Progenitor cell of endocrine pancreas (in vitro differentiated cells): ENCODE results near the gene ERVH48-1. TPM values are rescaled to one million over a fixed set of nuclear protein-coding genes. Genes with fewer than 3 reads are reported as not detected.
"Not testable (repeated sequence)": the region's sequence is repeated elsewhere in the genome, so short reads cannot be mapped to it uniquely, and the experiment has no call there.

ENCODE experiments used
- DNase-seq: peaks from one replicate; pipeline ENCODE4 v3.0.0; 2021; ENCODE audit warnings: low spot score; ENCODE audit not compliant: unreplicated experiment
- H3K27ac Mint-ChIP-seq: 2 replicates; pipeline ENCODE4 v1.8.0; 2021; ENCODE audit warnings: mild to moderate bottlenecking, moderate library complexity, mixed read lengths
- H3K27me3 Mint-ChIP-seq: 2 replicates; pipeline ENCODE4 v1.8.0; 2021; ENCODE audit warnings: mixed read lengths
- H3K36me3 Mint-ChIP-seq: 2 replicates; pipeline ENCODE4 v1.8.0; 2022; ENCODE audit warnings: mixed read lengths; ENCODE audit not compliant: insufficient read depth
- H3K4me1 Mint-ChIP-seq: 2 replicates; pipeline ENCODE4 v1.8.0; 2021; ENCODE audit warnings: low read depth, mixed read lengths
- H3K4me3 Mint-ChIP-seq: 2 replicates; pipeline ENCODE4 v1.8.0; 2021; ENCODE audit warnings: low read depth, mild to moderate bottlenecking, moderate library complexity, mixed read lengths
- H3K9me3 Mint-ChIP-seq: 2 replicates; pipeline ENCODE4 v1.8.0; 2021; ENCODE audit warnings: low read depth, mixed read lengths
- total RNA-seq: library from RNA; stranded (reverse); gene quantifications from 2 replicates; pipeline ENCODE4 v1.2.1, GENCODE V29; 2021
- TF ChIP-seq, protein P1 (sequence below): fragments of 200-600 bp; sonication (generic); IDR thresholded peaks from one replicate; pipeline ENCODE4 v1.5.0; 2021; ENCODE audit warnings: antibody characterized with exemption, mild to moderate bottlenecking; ENCODE audit not compliant: unreplicated experiment

Gene ERVH48-1
- total RNA-seq, 1 donor from 2014 or later = 0.91 TPM

DNA sequence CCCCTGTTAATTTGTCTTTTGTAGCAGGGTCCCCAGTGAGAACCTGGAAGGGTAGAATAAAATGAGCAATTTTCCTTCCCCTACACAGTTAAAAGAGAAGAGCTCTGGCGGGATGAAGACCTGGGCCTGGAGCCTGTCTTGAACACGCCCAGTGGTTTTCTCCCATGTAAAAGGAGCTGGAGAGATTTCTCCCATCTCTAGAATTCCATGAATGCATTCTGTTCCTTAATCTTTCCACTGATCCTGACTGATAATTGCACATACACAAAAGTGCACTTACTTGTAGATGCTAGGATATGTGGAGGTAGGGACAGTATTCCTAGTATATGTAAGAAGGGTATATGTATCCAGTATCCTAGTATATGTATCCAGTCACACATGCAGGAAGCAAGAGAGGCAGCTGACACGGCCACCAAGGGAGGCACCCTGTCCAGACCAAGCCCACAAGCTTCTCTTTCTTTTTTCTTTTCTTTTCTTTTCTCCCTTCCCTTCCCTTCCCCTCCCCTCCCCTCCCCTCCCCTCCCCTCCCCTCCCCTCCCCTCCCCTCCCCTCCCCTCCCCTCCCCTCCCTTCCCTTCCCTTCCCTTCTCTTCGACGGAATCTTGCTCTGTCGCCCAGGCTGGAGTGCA, 37.1 kb upstream of the ERVH48-1 start:
- H3K4me1 Mint-ChIP-seq = peaks cover 3% of the 10 kb centered on the region
- no peaks in the 10 kb centered on the region for H3K27me3 Mint-ChIP-seq
- TF ChIP-seq, protein P1, sequence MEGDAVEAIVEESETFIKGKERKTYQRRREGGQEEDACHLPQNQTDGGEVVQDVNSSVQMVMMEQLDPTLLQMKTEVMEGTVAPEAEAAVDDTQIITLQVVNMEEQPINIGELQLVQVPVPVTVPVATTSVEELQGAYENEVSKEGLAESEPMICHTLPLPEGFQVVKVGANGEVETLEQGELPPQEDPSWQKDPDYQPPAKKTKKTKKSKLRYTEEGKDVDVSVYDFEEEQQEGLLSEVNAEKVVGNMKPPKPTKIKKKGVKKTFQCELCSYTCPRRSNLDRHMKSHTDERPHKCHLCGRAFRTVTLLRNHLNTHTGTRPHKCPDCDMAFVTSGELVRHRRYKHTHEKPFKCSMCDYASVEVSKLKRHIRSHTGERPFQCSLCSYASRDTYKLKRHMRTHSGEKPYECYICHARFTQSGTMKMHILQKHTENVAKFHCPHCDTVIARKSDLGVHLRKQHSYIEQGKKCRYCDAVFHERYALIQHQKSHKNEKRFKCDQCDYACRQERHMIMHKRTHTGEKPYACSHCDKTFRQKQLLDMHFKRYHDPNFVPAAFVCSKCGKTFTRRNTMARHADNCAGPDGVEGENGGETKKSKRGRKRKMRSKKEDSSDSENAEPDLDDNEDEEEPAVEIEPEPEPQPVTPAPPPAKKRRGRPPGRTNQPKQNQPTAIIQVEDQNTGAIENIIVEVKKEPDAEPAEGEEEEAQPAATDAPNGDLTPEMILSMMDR = no peak
- H3K4me3 Mint-ChIP-seq = no peak overlapping the region
- no peaks in the 10 kb centered on the region for H3K9me3 Mint-ChIP-seq
- H3K36me3 Mint-ChIP-seq = no peaks in the 10 kb centered on the region
- H3K27ac Mint-ChIP-seq = peak overlapping the region; percentile 24
- no peak for DNase-seq

DNA sequence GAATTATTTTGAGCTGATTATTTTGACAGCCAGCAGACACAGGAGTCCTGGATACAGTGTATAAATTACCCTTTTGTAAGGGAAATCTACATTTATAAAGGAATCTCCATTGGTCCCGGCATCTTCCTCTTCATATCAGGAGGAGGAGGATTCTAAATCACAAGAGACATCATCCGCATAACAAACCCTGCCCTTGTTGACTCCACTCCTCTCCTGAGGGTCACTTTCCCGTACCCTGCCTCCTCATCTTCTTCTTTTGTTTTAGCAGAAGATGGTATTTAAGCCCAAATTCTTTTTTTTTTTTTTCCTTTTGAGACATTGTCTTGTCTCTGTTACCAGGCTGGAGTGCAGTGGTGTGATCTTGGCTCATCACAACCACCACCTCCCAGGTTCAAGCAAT, 34.3 kb upstream of the ERVH48-1 start:
- H3K27ac Mint-ChIP-seq = no peak overlapping the region
- no peaks in the 10 kb centered on the region for H3K27me3 Mint-ChIP-seq
- no peak overlapping the region for H3K4me3 Mint-ChIP-seq
- TF ChIP-seq, protein P1 = no peak
- DNase-seq = no peak
- peaks cover 3% of the 10 kb centered on the region for H3K9me3 Mint-ChIP-seq
- H3K36me3 Mint-ChIP-seq = no peaks in the 10 kb centered on the region
- H3K4me1 Mint-ChIP-seq = peaks cover 22% of the 10 kb centered on the region

DNA sequence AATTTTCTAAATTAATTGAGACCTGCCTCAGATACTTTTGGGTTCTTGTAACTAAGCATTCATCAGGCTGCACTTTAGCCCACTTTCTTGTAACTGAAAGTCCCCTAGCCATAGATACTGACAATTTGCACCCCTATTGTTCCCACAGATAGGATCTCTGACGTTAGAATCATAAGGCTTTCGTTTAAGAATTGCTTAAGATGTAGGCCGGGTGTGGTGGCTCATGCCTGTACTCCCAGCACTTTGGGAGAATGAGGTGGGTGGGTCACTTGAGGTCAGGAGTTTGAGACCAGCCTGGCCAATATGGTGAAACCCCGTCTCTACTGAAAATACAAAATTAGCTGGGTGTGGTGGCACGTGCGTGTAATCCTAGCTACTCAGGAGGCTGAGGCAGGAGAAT, 32.7 kb upstream of the ERVH48-1 start:
- not testable (repeated sequence) for DNase-seq, H3K27ac Mint-ChIP-seq, H3K9me3 Mint-ChIP-seq, H3K27me3 Mint-ChIP-seq, H3K36me3 Mint-ChIP-seq, H3K4me3 Mint-ChIP-seq
- peaks cover 22% of the 10 kb centered on the region for H3K4me1 Mint-ChIP-seq

DNA sequence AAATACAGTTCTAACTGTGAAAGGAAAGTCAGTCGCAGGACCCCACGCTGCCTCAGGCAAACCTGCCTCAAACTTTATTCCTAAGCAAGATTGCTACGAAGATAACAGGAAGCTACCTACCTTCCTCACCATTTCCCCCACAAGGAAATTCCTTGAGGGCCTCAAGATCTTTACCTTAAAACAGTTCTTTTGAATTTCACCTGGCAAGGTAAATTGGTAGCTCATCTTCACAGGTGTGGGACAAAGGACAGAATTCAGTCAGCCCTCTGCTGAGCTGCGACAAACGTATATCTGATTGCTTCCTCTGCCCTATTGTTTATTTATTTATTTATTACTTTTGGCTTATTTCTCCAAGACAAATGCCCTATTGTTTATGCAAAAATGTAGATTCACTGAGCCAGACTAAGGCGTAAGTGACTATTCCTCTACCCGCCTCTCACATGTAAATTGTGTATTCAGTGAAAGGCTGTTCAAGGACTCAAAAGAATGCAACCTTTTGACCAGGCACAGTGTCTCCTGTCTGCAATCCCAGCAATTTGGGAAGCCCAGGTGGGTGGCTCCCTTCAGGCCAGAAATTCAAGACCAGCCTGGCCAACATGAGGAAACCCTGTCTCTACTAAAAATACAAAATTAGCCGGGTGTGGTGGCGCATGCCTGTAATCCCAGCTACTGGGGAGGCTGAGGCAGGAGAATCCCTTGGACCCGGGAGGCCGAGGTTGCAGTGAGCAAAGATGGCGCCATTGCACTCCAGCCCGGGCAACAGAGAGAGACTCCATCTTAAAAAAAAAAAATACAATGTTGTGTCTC, 31.6 kb upstream of the ERVH48-1 start:
- H3K4me3 Mint-ChIP-seq = no peak overlapping the region
- no peak for DNase-seq
- H3K27ac Mint-ChIP-seq = peak overlapping the region; percentile 77

DNA sequence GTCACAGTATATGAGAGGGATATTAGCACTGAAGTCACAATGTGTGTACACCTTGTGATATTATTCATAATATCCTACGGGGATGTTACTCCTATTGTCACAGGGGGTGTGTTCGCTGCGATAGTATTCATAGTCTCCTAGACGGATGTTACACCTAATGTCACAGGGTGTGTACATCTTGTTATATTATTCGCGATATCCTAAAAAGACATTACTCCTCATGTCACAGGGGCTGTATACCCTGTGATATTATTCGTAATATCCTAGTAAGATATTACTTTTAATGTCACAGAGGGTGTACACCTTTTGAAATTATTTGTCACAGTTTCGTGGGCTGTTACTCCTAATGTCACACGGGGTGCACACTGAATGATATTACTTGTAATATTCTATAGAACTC, 25.8 kb upstream of the ERVH48-1 start:
- H3K36me3 Mint-ChIP-seq, H3K4me1 Mint-ChIP-seq, DNase-seq, H3K27ac Mint-ChIP-seq, H3K4me3 Mint-ChIP-seq, H3K27me3 Mint-ChIP-seq: not testable (repeated sequence)
- peaks cover 18% of the 10 kb centered on the region for H3K9me3 Mint-ChIP-seq

More for the DNA sequence above, 31.6 kb upstream of the ERVH48-1 start:
- TF ChIP-seq, protein P1 = no peak
- Mint-ChIP-seq H3K36me3 (no peaks in the 10 kb centered on the region), H3K27me3 (no peaks in the 10 kb centered on the region), H3K9me3 (peaks cover 6% of the 10 kb centered on the region), H3K4me1 (peaks cover 22% of the 10 kb centered on the region)

DNA sequence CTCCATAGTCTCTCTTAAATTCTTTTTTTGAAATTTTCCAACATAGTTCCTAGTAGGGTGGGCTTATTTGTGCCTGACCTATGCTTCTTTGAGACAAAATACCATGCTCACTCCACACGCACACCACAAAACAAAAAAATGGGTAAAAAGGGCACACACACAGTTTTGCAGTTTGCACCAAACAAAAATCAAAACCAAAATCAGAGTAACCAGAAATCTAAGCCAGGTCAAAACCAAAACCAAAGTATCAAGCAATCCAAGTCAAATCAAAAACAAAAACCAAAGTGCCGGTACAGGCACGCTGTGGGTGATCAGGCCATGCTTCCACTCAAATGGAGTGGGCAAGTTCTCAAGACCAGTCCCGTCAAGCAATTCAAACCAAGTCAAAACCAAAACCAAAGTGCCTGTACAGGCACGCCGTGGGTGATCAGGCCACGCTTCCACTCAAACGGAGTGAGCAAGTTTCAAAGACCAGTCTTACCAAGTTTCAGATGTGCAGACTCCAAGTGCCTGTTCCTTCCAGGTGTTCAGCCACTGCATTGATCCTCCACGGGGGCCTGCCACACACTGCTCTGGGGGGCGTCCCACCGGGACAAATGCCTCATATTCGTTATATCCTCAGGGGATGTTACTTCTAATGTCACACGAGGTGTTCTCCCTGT, 23.8 kb upstream of the ERVH48-1 start:
- H3K27me3 Mint-ChIP-seq, DNase-seq, H3K4me1 Mint-ChIP-seq, H3K27ac Mint-ChIP-seq, H3K36me3 Mint-ChIP-seq, H3K4me3 Mint-ChIP-seq: not testable (repeated sequence)
- peaks cover 12% of the 10 kb centered on the region for H3K9me3 Mint-ChIP-seq
